SK-N-SH (cell line): ENCODE results near the gene CCDC70. TPM values are rescaled to one million over a fixed set of nuclear protein-coding genes. Genes with fewer than 3 reads are reported as not detected.

Experiments
- CTCF ChIA-PET: fragments of 300-600, 350-600 bp; formaldehyde crosslinking; extraction: SDS; loops from one replicate; lab custom pipeline; 2021; lab: Yijun Ruan, JAX
- POLR2A ChIA-PET: fragments of 350-600 bp; sonication (Branson Sonifier 250); formaldehyde crosslinking; extraction: SDS; loops from one replicate; lab custom pipeline; 2020; ENCODE audit warnings: antibody characterized with exemption, inconsistent platforms; lab: Yijun Ruan, JAX
- DNase-seq: peaks from one replicate; pipeline ENCODE4 v3.0.0; 2012
- H2AFZ ChIP-seq: fragments of 200-600 bp; sonication (generic); 2 replicates; pipeline ENCODE4 v1.8.1; 2016; ENCODE audit warnings: antibody characterized with exemption, mild to moderate bottlenecking, low read depth
- H3F3A ChIP-seq: fragments of 200-600 bp; sonication (generic); replicated peaks from 2 replicates; pipeline ENCODE3; 2016; ENCODE audit warnings: antibody characterized with exemption, mild to moderate bottlenecking; ENCODE audit not compliant: insufficient read depth
- H3K27ac ChIP-seq, 2 experiments: fragments of 200-500 bp in 1 of 2; fragments of 200-600 bp in 1 of 2; sonication (Bioruptor generic) in 1 of 2; sonication (generic), shearing (Covaris generic) in 1 of 2; 2 replicates each; pipeline versions ENCODE4 v1.5.1 to v1.6.1; 2014 to 2016; ENCODE audit warnings: low read depth in 2 of 2, inconsistent platforms in 1 of 2, low read length in 1 of 2, mild to moderate bottlenecking in 1 of 2, mixed read lengths in 1 of 2
- H3K27me3 ChIP-seq: fragments of 200-600 bp; sonication (generic), shearing (Covaris generic); 2 replicates; pipeline ENCODE4 v1.6.1; 2016; ENCODE audit warnings: mixed run types; ENCODE audit not compliant: insufficient read depth
- H3K36me3 ChIP-seq, 2 experiments: fragments of 200-500 bp in 1 of 2; fragments of 200-600 bp in 1 of 2; sonication (Bioruptor generic) in 1 of 2; sonication (generic) in 1 of 2; replicated peaks in 1 of 2; 2 replicates each; pipeline versions ENCODE3 to v1.5.1; 2014 to 2016; ENCODE audit warnings: low read length in 1 of 2, mild to moderate bottlenecking in 1 of 2; ENCODE audit not compliant: insufficient read depth in 2 of 2, control insufficient read depth in 1 of 2
- H3K4me1 ChIP-seq, 2 experiments: fragments of 200-500 bp in 1 of 2; fragments of 200-600 bp in 1 of 2; sonication (Bioruptor generic) in 1 of 2; sonication (generic), shearing (Covaris generic) in 1 of 2; 2 replicates each; pipeline versions ENCODE4 v1.5.1 to v1.6.1; 2014 to 2016; ENCODE audit warnings: low read depth in 1 of 2, low read length in 1 of 2, mixed run types in 1 of 2; ENCODE audit not compliant: insufficient read depth in 2 of 2, control insufficient read depth in 1 of 2
- H3K4me2 ChIP-seq: fragments of 200-600 bp; sonication (generic), shearing (Covaris generic); 2 replicates; pipeline ENCODE4 v1.6.1; 2017; ENCODE audit warnings: mixed run types
- H3K4me3 ChIP-seq, 2 experiments: fragments of 200-500 bp in 1 of 2; fragments of 200-600 bp in 1 of 2; sonication (Bioruptor generic) in 1 of 2; sonication (generic), shearing (Covaris generic) in 1 of 2; 2 replicates each; pipeline versions ENCODE4 v1.5.1 to v1.8.1; 2014 to 2016; ENCODE audit warnings: low read depth in 2 of 2, inconsistent platforms in 1 of 2, low read length in 1 of 2, mild to moderate bottlenecking in 1 of 2, mixed read lengths in 1 of 2, moderate library complexity in 1 of 2
- H3K79me2 ChIP-seq: fragments of 200-600 bp; sonication (generic); 2 replicates; pipeline ENCODE4 v1.8.1; 2017; ENCODE audit warnings: mild to moderate bottlenecking; ENCODE audit not compliant: insufficient read depth
- H3K9ac ChIP-seq: fragments of 200-600 bp; sonication (generic); 2 replicates; pipeline ENCODE4 v1.6.1; 2017; ENCODE audit warnings: mixed run types
- H3K9me2 ChIP-seq: fragments of 200-600 bp; sonication (generic); 2 replicates; pipeline ENCODE4 v1.6.1; 2017; ENCODE audit warnings: mixed run types
- H3K9me3 ChIP-seq: fragments of 200-600 bp; sonication (generic); 2 replicates; pipeline ENCODE4 v1.6.1; 2017; ENCODE audit warnings: mixed run types, mild to moderate bottlenecking, moderate library complexity
- H4K20me1 ChIP-seq: fragments of 200-600 bp; sonication (generic); 2 replicates; pipeline ENCODE4 v1.6.1; 2017; ENCODE audit warnings: mild to moderate bottlenecking, mixed run types; ENCODE audit not compliant: insufficient read depth
- ELF1 ChIP-seq: IDR thresholded peaks from 2 replicates; pipeline ENCODE4 v1.4.0; 2012
- EP300 ChIP-seq, 2 experiments: IDR thresholded peaks; 2 replicates each; pipeline versions ENCODE4 v1.4.0 to v1.6.1; 2012; ENCODE audit warnings: borderline replicate concordance in 1 of 2, low read depth in 1 of 2, low read length in 1 of 2
- EZH2phosphoT487 ChIP-seq: fragments of 200-600 bp; sonication (generic); IDR thresholded peaks from 2 replicates; pipeline ENCODE4 v1.6.1; 2017; ENCODE audit warnings: low read depth, mixed run types, mild to moderate bottlenecking, antibody characterized with exemption, moderate library complexity, borderline replicate concordance
- FOXJ3 ChIP-seq: sonication (generic); formaldehyde crosslinking; IDR thresholded peaks from 2 replicates; pipeline ENCODE4 v1.5.1; 2020; ENCODE audit warnings: mild to moderate bottlenecking, missing genetic modification reagents
- GABPA ChIP-seq: IDR thresholded peaks from 2 replicates; pipeline ENCODE4 v1.4.0; 2012; ENCODE audit warnings: low read depth, mild to moderate bottlenecking
- MAX ChIP-seq: IDR thresholded peaks from 2 replicates; pipeline ENCODE4 v1.4.0; 2012; ENCODE audit warnings: low read depth
- MXI1 ChIP-seq: IDR thresholded peaks from 2 replicates; pipeline ENCODE4 v1.6.1; 2012; ENCODE audit warnings: mild to moderate bottlenecking, low read depth, low read length, improper control_type of control experiment
- NFIC ChIP-seq: IDR thresholded peaks from 2 replicates; pipeline ENCODE4 v1.4.0; 2012; ENCODE audit warnings: borderline replicate concordance
- NRF1 ChIP-seq: IDR thresholded peaks from 2 replicates; pipeline ENCODE4 v1.6.1; 2012; ENCODE audit warnings: low read depth, mild to moderate bottlenecking, low read length
- PBX3 ChIP-seq: IDR thresholded peaks from 2 replicates; pipeline ENCODE4; 2012
- POLR2AphosphoS5 ChIP-seq: IDR thresholded peaks from 2 replicates; pipeline ENCODE4 v1.6.1; 2012; ENCODE audit warnings: low read depth, low read length
- RAD21 ChIP-seq: IDR thresholded peaks from 2 replicates; pipeline ENCODE4 v1.6.1; 2012; ENCODE audit warnings: mild to moderate bottlenecking, low read length
- RFX5 ChIP-seq: IDR thresholded peaks from 2 replicates; pipeline ENCODE4 v1.6.1; 2012; ENCODE audit warnings: mild to moderate bottlenecking, improper control_type of control experiment, low read length
- SIN3A ChIP-seq: IDR thresholded peaks from 2 replicates; pipeline ENCODE4 v1.6.1; 2012; ENCODE audit warnings: low read depth, mild to moderate bottlenecking, low read length, moderate library complexity, borderline replicate concordance
- SMC3 ChIP-seq: IDR thresholded peaks from 2 replicates; pipeline ENCODE4 v1.6.1; 2012; ENCODE audit warnings: low read depth, low read length, improper control_type of control experiment
- TAF1 ChIP-seq: IDR thresholded peaks from 2 replicates; pipeline ENCODE4 v1.6.1; 2012; ENCODE audit warnings: low read depth, mild to moderate bottlenecking, low read length, moderate library complexity, borderline replicate concordance
- TCF12 ChIP-seq: IDR thresholded peaks from 2 replicates; pipeline ENCODE4 v1.4.0; 2012
- TEAD4 ChIP-seq: IDR thresholded peaks from 2 replicates; pipeline ENCODE4 v1.4.0; 2012; ENCODE audit warnings: mild to moderate bottlenecking, borderline replicate concordance; ENCODE audit not compliant: insufficient read depth
- USF1 ChIP-seq: IDR thresholded peaks from 2 replicates; pipeline ENCODE4 v1.4.0; 2012; ENCODE audit warnings: low read depth, borderline replicate concordance
- USF2 ChIP-seq: fragments of 150-350 bp; IDR thresholded peaks from 2 replicates; pipeline ENCODE4 v1.6.1; 2017; ENCODE audit warnings: antibody characterized with exemption, low read length, low read depth, borderline replicate concordance
- YY1 ChIP-seq: IDR thresholded peaks from 2 replicates; pipeline ENCODE4 v1.4.0; 2012; ENCODE audit warnings: low read depth, mild to moderate bottlenecking
- ZBTB33 ChIP-seq: IDR thresholded peaks from 2 replicates; pipeline ENCODE4 v1.4.0; 2012; ENCODE audit warnings: low read depth, borderline replicate concordance
- WGBS: methylation state at CpG from one replicate; pipeline ENCODE4 v1.1.6; 2017; ENCODE audit warnings: low lambda C conversion rate; 5-methylcytosine and 5-hydroxymethylcytosine counted together
- polyA plus RNA-seq, 3 experiments: library from polyadenylated mRNA; depleted of rRNA; stranded (reverse); fragments of >200 nt; gene quantifications; 2 replicates each; pipeline ENCODE4 v1.2.3, GENCODE V29; 2012

Gene CCDC70
- polyA plus RNA-seq, 1 of the 3 experiments (the other 2 are of a cell fraction) = not detected

- WGBS = 57% methylated on average over 11 of the region's 11 CpGs
- Histone ChIP-seq H3K79me2 (no peaks in the 10 kb centered on the region), H3K9me3 (no peaks in the 10 kb centered on the region), H3K36me3 (no peaks in the 10 kb centered on the region), H3K9me2 (no peaks in the 10 kb centered on the region), H4K20me1 (no peaks in the 10 kb centered on the region), H3K4me1 (no peaks in the 10 kb centered on the region), H3K27me3 (no peaks in the 10 kb centered on the region), H3K9ac (no peak overlapping the region), H2AFZ (no peak overlapping the region), H3K4me2 (no peak overlapping the region), H3F3A (peaks cover 2% of the 10 kb centered on the region), H3K27ac (no peak overlapping the region), H3K4me3 (no peak overlapping the region)
- POLR2A ChIA-PET = interaction anchor here (0.6 kb wide), 1 partner anchor 186 kb away, joined by 3 read pairs; no protein-coding TSS in a partner anchor
- no peak for DNase-seq
- TF ChIP-seq YY1 (no peak), POLR2AphosphoS5 (no peak), FOXJ3 (CRISPR knock-in tag) (no peak), USF2 (no peak), RAD21 (no peak), TAF1 (no peak), SMC3 (no peak), EZH2phosphoT487 (no peak), USF1 (no peak), MXI1 (no peak), RFX5 (no peak), NRF1 (no peak), NFIC (no peak), MAX (no peak), SIN3A (no peak), GABPA (no peak), EP300 (IDR thresholded peaks at IDR 0.05; ENCODE audit: borderline replicate concordance in 1 of 2, low read depth in 1 of 2, low read length in 1 of 2) (no peak), ELF1 (no peak)
- CTCF ChIA-PET = no interaction called here
These were observed 12.9 kb downstream of the CCDC70 start for GRCh38 chr13:51874651-51875050.

- no peak overlapping the region for H3K9ac ChIP-seq
- H3K4me2 ChIP-seq = no peak overlapping the region
- ChIA-PET CTCF (interaction anchor here (1.9 kb wide), 1 partner anchor 17 kb away, joined by 5 read pairs; no protein-coding TSS in a partner anchor), POLR2A (no interaction called here)
- H3K79me2 ChIP-seq = no peaks in the 10 kb centered on the region
- 61% methylated on average over 4 of the region's 4 CpGs for WGBS
- H3K9me3 ChIP-seq = no peaks in the 10 kb centered on the region
- H3K27ac ChIP-seq = no peak overlapping the region
- H3F3A ChIP-seq = no peaks in the 10 kb centered on the region
- no peaks in the 10 kb centered on the region for H3K36me3 ChIP-seq
- no peaks in the 10 kb centered on the region for H4K20me1 ChIP-seq
- H2AFZ ChIP-seq = no peak overlapping the region
- H3K9me2 ChIP-seq = no peaks in the 10 kb centered on the region
- DNase-seq = no peak
- no peaks in the 10 kb centered on the region; the same call in 1 of the 2 replicates for H3K27me3 ChIP-seq
- no peak overlapping the region for H3K4me3 ChIP-seq
- no peaks in the 10 kb centered on the region for H3K4me1 ChIP-seq
- TF ChIP-seq GABPA = no peak
- no peak for TF ChIP-seq TCF12
- no peak for TF ChIP-seq TAF1
- no peak for TF ChIP-seq MXI1
- TF ChIP-seq ZBTB33 = no peak
- TF ChIP-seq RFX5 = no peak
- TF ChIP-seq RAD21 = no peak
- no peak for TF ChIP-seq TEAD4
- TF ChIP-seq USF2 = no peak
- TF ChIP-seq NFIC = no peak
- no peak for TF ChIP-seq SIN3A
- no peak for TF ChIP-seq PBX3
- TF ChIP-seq EP300 (IDR thresholded peaks at IDR 0.05; ENCODE audit: borderline replicate concordance in 1 of 2, low read depth in 1 of 2, low read length in 1 of 2) = no peak
- TF ChIP-seq EZH2phosphoT487 = no peak
These were observed 17.4 kb downstream of the CCDC70 start for GRCh38 chr13:51879133-51879532.
